Measurements from ENCODE around the gene ZNF143. TPM values are rescaled to one million over a fixed set of nuclear protein-coding genes. Genes with fewer than 3 reads are reported as not detected.

The ZNF143 gene
- total and polyA plus RNA-seq, 10 of the 15 experiments (the other 5 are each of a cell fraction or from before 2014, with no cell fraction given), result 13.6 to 48.7 (median 19.4) TPM

DNA sequence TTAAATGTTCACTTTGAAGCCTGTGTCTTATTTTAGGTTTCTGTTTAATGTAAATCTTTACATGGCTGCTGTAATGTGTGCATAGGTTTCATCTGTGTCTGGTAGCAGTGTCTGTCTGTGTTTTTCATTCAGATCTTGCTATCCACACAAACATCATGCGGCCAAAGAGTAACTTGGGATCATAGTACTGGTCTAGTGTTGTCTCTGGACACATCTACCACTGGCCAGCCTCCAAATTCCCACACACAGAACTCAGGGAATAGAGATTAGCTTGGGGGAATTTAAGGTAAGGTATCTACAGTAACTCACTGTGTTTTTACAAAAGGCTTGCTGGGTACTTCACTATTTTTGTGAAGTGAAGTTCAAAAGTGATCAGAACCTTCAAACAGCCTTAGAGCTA lies 32.1 kb upstream of the ZNF143 start (continued):
- TF ChIP-seq, protein P1, sequence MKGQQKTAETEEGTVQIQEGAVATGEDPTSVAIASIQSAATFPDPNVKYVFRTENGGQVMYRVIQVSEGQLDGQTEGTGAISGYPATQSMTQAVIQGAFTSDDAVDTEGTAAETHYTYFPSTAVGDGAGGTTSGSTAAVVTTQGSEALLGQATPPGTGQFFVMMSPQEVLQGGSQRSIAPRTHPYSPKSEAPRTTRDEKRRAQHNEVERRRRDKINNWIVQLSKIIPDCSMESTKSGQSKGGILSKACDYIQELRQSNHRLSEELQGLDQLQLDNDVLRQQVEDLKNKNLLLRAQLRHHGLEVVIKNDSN (IDR thresholded peaks at IDR 0.05; ENCODE audit: borderline replicate concordance, extremely low read length, insufficient read depth, low read depth, low read length), result no peak
- TF ChIP-seq, protein P2, sequence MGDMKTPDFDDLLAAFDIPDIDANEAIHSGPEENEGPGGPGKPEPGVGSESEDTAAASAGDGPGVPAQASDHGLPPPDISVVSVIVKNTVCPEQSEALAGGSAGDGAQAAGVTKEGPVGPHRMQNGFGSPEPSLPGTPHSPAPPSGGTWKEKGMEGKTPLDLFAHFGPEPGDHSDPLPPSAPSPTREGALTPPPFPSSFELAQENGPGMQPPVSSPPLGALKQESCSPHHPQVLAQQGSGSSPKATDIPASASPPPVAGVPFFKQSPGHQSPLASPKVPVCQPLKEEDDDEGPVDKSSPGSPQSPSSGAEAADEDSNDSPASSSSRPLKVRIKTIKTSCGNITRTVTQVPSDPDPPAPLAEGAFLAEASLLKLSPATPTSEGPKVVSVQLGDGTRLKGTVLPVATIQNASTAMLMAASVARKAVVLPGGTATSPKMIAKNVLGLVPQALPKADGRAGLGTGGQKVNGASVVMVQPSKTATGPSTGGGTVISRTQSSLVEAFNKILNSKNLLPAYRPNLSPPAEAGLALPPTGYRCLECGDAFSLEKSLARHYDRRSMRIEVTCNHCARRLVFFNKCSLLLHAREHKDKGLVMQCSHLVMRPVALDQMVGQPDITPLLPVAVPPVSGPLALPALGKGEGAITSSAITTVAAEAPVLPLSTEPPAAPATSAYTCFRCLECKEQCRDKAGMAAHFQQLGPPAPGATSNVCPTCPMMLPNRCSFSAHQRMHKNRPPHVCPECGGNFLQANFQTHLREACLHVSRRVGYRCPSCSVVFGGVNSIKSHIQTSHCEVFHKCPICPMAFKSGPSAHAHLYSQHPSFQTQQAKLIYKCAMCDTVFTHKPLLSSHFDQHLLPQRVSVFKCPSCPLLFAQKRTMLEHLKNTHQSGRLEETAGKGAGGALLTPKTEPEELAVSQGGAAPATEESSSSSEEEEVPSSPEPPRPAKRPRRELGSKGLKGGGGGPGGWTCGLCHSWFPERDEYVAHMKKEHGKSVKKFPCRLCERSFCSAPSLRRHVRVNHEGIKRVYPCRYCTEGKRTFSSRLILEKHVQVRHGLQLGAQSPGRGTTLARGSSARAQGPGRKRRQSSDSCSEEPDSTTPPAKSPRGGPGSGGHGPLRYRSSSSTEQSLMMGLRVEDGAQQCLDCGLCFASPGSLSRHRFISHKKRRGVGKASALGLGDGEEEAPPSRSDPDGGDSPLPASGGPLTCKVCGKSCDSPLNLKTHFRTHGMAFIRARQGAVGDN (IDR thresholded peaks at IDR 0.05), result no peak
- no peak for TF ChIP-seq MEF2B (IDR thresholded peaks at IDR 0.05; ENCODE audit: partially characterized antibody, poor library complexity, severe bottlenecking)
- TF ChIP-seq EED (IDR thresholded peaks at IDR 0.05; ENCODE audit: low read depth), result no peak
- TF ChIP-seq CBFB (IDR thresholded peaks at IDR 0.05; ENCODE audit: low read depth), result no peak

DNA sequence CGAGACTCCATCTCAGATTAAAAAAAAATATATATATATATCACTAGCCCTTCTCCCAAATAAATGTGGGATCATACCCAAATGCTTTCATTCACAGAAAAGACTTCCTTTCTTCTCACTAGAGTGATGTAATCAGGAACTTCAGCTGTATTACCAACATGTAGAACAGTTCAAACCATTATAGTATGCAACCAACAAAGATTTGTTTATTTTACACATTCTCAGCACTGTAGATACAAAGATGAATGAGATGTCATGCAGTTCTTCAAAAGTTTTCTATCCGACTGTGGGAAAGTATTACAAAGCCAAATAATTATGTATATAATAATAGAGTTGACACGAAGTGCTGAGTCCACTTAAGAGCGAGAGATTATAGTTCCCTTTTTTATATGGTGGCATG lies 22.2 kb upstream of the ZNF143 start:
- intact Hi-C loops (cut with micrococcal nuclease; ENCODE audit: unreplicated experiment) (no loop called here), in situ Hi-C loops (cut with MboI) (no loop called here)
- no TSS peak for BruUV-seq (replicated peaks)
- Histone ChIP-seq H3K4me3 (no peak overlapping the region), H4K20me1 (ENCODE audit: control insufficient read depth, insufficient read depth) (no peaks in the 10 kb centered on the region), H3K36me3 (ENCODE audit: control insufficient read depth in 2 of 2, insufficient read depth in 2 of 2, low read length in 1 of 2) (peaks cover 6 to 49% of the 10 kb centered on the region in 2 experiments; a peak in 3 of 4 replicates), H3K4me1 (ENCODE audit: control insufficient read depth, insufficient read depth, low read length) (no peaks in the 10 kb centered on the region), H3K4me2 (ENCODE audit: control insufficient read depth, insufficient read depth) (no peak overlapping the region), H3K9me3 (replicated peaks; ENCODE audit: control insufficient read depth, insufficient read depth, low read length) (no peaks in the 10 kb centered on the region), H3K27ac (ENCODE audit: control insufficient read depth, insufficient read depth) (no peak overlapping the region), H3K79me2 (ENCODE audit: control insufficient read depth, insufficient read depth, low read length) (no peaks in the 10 kb centered on the region), H3K27me3 (replicated peaks in 1 of 2; ENCODE audit: control insufficient read depth in 2 of 2, insufficient read depth in 2 of 2, low read length in 1 of 2) (no peaks in the 10 kb centered on the region), H3K9ac (ENCODE audit: control insufficient read depth, insufficient read depth, low read length) (no peak overlapping the region), H2AFZ (ENCODE audit: control insufficient read depth, low read depth, low read length) (no peak overlapping the region)
- CTCF ChIA-PET, result interaction anchor here (0.8 to 1.0 kb wide), 2 partner anchors 16 to 69 kb away, joined by 3 to 4 read pairs; no protein-coding TSS in a partner anchor
- ATAC-seq (no peak), FAIRE-seq (no peak), DNase-seq (ENCODE audit: low read depth, low spot score) (no peak)
- SMC1A ChIA-PET (ENCODE audit: uncharacterized antibody, unreplicated experiment), result interaction anchor here (5.0 kb wide), 1 partner anchor 68 kb away, joined by 19 read pairs; no protein-coding TSS in a partner anchor
- POLR2A ChIA-PET, result no interaction called here
- RAD21 ChIA-PET (ENCODE audit: unreplicated experiment), result interaction anchor here (0.9 kb wide), 1 partner anchor 68 kb away, joined by 3 read pairs; no protein-coding TSS in a partner anchor
- WGBS (ENCODE audit: insufficient coverage, insufficient replicate concordance, low lambda C conversion rate, missing lambda C conversion rate), result 87% methylated on average over 4 of the region's 4 CpGs
- TF ChIP-seq CEBPB (IDR thresholded peaks at IDR 0.05; ENCODE audit: borderline replicate concordance in 1 of 2, low read depth in 2 of 2, low read length in 2 of 2), result no peak
- TF ChIP-seq RAD51 (IDR thresholded peaks at IDR 0.05), result no peak
- TF ChIP-seq CBFB (IDR thresholded peaks at IDR 0.05; ENCODE audit: low read depth), result no peak
- TF ChIP-seq POLR2AphosphoS5 (IDR thresholded peaks at IDR 0.05; ENCODE audit: low read length), result no peak
- no peak for TF ChIP-seq POLR2AphosphoS2 (IDR thresholded peaks at IDR 0.05; ENCODE audit: low read depth, low read length)
- TF ChIP-seq, protein P3, sequence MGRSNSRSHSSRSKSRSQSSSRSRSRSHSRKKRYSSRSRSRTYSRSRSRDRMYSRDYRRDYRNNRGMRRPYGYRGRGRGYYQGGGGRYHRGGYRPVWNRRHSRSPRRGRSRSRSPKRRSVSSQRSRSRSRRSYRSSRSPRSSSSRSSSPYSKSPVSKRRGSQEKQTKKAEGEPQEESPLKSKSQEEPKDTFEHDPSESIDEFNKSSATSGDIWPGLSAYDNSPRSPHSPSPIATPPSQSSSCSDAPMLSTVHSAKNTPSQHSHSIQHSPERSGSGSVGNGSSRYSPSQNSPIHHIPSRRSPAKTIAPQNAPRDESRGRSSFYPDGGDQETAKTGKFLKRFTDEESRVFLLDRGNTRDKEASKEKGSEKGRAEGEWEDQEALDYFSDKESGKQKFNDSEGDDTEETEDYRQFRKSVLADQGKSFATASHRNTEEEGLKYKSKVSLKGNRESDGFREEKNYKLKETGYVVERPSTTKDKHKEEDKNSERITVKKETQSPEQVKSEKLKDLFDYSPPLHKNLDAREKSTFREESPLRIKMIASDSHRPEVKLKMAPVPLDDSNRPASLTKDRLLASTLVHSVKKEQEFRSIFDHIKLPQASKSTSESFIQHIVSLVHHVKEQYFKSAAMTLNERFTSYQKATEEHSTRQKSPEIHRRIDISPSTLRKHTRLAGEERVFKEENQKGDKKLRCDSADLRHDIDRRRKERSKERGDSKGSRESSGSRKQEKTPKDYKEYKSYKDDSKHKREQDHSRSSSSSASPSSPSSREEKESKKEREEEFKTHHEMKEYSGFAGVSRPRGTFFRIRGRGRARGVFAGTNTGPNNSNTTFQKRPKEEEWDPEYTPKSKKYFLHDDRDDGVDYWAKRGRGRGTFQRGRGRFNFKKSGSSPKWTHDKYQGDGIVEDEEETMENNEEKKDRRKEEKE (IDR thresholded peaks at IDR 0.05), result no peak
- no peak for TF ChIP-seq NRF1 (conservative IDR thresholded peaks at IDR 0.05; ENCODE audit: low read depth, low read length)
